PC-3 (cell line): Measurements from ENCODE around the gene ETV6. TPM values are rescaled to one million over a fixed set of nuclear protein-coding genes. Genes with fewer than 3 reads are reported as not detected.

Experiments
- ATAC-seq: fragments of 200-7000 bp; cut with Tn5 transposase; 2 replicates; pipeline ENCODE4 v1.9.1; 2020; ENCODE audit warnings: mild to moderate bottlenecking, moderate library complexity
- BruUV-seq: library from RNA; stranded (reverse); fragments of 400-500 nt; replicated peaks from 2 replicates; lab custom pipeline; 2021; lab: Mats Ljungman, UMichigan
- CTCF ChIA-PET: fragments of 300-600 bp; sonication (Branson Sonifier 250); formaldehyde crosslinking; loops from one replicate; lab custom pipeline; 2022; ENCODE audit warnings: antibody characterized with exemption; lab: Charles Lee
- POLR2A ChIA-PET: fragments of 300-600 bp; sonication (Branson Sonifier 250); formaldehyde crosslinking; loops from one replicate; lab custom pipeline; 2022; ENCODE audit warnings: antibody characterized with exemption; ENCODE audit not compliant: unreplicated experiment; lab: Charles Lee
- DNase-seq: peaks from one replicate; pipeline ENCODE4 v3.0.0-alpha.2; 2015
- H2AFZ ChIP-seq: fragments of 300-600 bp; sonication (generic); 2 replicates; pipeline ENCODE4 v1.6.0; 2016; ENCODE audit warnings: antibody characterized with exemption, low read length
- H3F3A ChIP-seq: fragments of 300-600 bp; sonication (generic); one replicate; pipeline ENCODE4 v1.6.0; 2017; ENCODE audit warnings: antibody characterized with exemption, low read length, control low read depth, mild to moderate bottlenecking; ENCODE audit not compliant: unreplicated experiment
- H3K27ac ChIP-seq: fragments of 300-600 bp; sonication (generic); 2 replicates; pipeline ENCODE4 v1.5.1; 2016; ENCODE audit warnings: mild to moderate bottlenecking, low read length
- H3K27me3 ChIP-seq: fragments of 300-600 bp; sonication (generic); 2 replicates; pipeline ENCODE4 v1.6.1; 2016; ENCODE audit warnings: low read length, mixed read lengths
- H3K36me3 ChIP-seq: fragments of 300-600 bp; sonication (generic); 2 replicates; pipeline ENCODE4 v1.6.1; 2016; ENCODE audit warnings: low read depth, mixed run types, low read length, mixed read lengths
- H3K4me1 ChIP-seq: fragments of 300-600 bp; sonication (generic); 2 replicates; pipeline ENCODE4 v1.5.1; 2016; ENCODE audit warnings: low read length; ENCODE audit not compliant: insufficient read depth
- H3K4me2 ChIP-seq: fragments of 300-600 bp; sonication (generic); 2 replicates; pipeline ENCODE4 v1.6.0; 2016; ENCODE audit warnings: low read length
- H3K4me3 ChIP-seq: fragments of 300-600 bp; sonication (generic); 2 replicates; pipeline ENCODE4 v1.5.1; 2016; ENCODE audit warnings: mild to moderate bottlenecking, low read length, mixed read lengths
- H3K79me2 ChIP-seq: fragments of 300-600 bp; sonication (generic); 2 replicates; pipeline ENCODE4 v1.6.1; 2017; ENCODE audit warnings: low read length, mixed read lengths
- H3K9ac ChIP-seq: fragments of 300-600 bp; sonication (generic); 2 replicates; pipeline ENCODE4 v1.6.0; 2016; ENCODE audit warnings: mild to moderate bottlenecking, low read length
- H3K9me2 ChIP-seq: fragments of 300-600 bp; sonication (generic); replicated peaks from 2 replicates; pipeline ENCODE4 v1.6.1; 2016; ENCODE audit warnings: mixed run types, low read length, mixed read lengths
- H3K9me3 ChIP-seq: fragments of 300-600 bp; sonication (generic); 2 replicates; pipeline ENCODE4 v1.6.1; 2016; ENCODE audit warnings: low read length, mixed read lengths
- H4K20me1 ChIP-seq: fragments of 300-600 bp; sonication (generic); 2 replicates; pipeline ENCODE4 v1.6.1; 2016; ENCODE audit warnings: low read length, mixed read lengths
- EZH2 ChIP-seq: fragments of 300-600 bp; sonication (generic); IDR thresholded peaks from one replicate; pipeline ENCODE4 v1.6.1; 2017; ENCODE audit warnings: antibody characterized with exemption, mild to moderate bottlenecking, low read length; ENCODE audit not compliant: unreplicated experiment
- EZH2phosphoT487 ChIP-seq: fragments of 300-600 bp; sonication (generic); IDR thresholded peaks from 2 replicates; pipeline ENCODE4 v1.6.1; 2018; ENCODE audit warnings: mild to moderate bottlenecking, antibody characterized with exemption, low read length, borderline replicate concordance
- intact Hi-C: fragments of 100-400 bp; cut with micrococcal nuclease; formaldehyde crosslinking; loops from 2 replicates; pipeline ENCODE4 v1.9.0; 2023
- total RNA-seq: library from RNA; depleted of rRNA; stranded (reverse); fragments of >200 nt; gene quantifications from 2 replicates; pipeline ENCODE4 v1.2.3, GENCODE V29; 2014
- TF ChIP-seq, protein P1 (sequence below): fragments of 300-600 bp; sonication (generic); conservative IDR thresholded peaks from 2 replicates; pipeline ENCODE4 v1.5.1; 2017; ENCODE audit warnings: antibody characterized with exemption, low read depth, mild to moderate bottlenecking, low read length

Gene ETV6
- total RNA-seq, 1 experiment from 2014 or later = 5.0 TPM

DNA sequence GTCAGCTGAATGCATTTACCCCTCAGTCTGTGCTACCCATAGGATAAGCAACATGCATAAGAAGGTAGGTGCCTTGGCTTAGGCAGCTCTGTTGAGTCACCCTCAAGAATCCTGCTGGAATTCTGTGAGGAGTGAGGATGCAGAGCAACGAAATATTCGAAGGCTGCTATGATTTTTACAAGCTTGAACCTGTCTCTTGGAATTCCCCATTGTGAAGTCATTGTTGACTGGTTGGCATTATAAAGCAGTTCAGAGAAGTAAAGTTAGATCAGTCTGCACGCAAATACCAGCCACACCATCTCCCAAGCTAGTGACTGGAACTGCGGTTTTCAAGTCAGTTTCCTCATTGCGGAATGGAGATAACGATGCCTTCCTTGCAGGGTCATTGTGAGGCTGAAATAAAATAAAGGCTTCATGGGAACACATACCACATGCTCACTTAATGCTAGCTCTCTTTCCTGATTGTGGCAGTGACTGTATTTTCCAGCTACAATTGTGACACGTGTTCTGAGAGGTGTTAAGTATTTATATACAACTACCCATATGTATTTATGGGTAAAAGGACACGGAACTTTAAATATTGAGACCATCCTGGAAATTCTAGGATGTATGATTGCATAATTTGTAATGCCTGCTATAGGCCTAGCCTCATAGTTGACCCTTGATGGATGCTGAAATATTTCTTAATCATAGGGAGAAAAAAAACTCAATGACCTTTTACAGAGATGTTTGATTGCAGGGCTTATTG is 96.7 kb downstream of the ETV6 start:
- BruUV-seq = no TSS peak
- peaks cover 28% of the 10 kb centered on the region for H3K4me1 ChIP-seq
- H3K9me3 ChIP-seq = no peaks in the 10 kb centered on the region
- ATAC-seq = peak; percentile 81
- no peaks in the 10 kb centered on the region for H3K27me3 ChIP-seq
- intact Hi-C loops = no loop called here
- ChIA-PET POLR2A (no interaction called here), CTCF (no interaction called here)
- H2AFZ ChIP-seq = no peak overlapping the region
- H4K20me1 ChIP-seq = no peaks in the 10 kb centered on the region
- no peaks in the 10 kb centered on the region for H3K79me2 ChIP-seq
- no peak overlapping the region for H3K4me3 ChIP-seq
- H3K9me2 ChIP-seq = no peaks in the 10 kb centered on the region
- H3K9ac ChIP-seq = peak overlapping the region; percentile 13; the same call in 1 of the 2 replicates
- no peaks in the 10 kb centered on the region for H3F3A ChIP-seq
- peak; percentile 72 for DNase-seq
- no peak for TF ChIP-seq EZH2phosphoT487
- TF ChIP-seq, protein P1, sequence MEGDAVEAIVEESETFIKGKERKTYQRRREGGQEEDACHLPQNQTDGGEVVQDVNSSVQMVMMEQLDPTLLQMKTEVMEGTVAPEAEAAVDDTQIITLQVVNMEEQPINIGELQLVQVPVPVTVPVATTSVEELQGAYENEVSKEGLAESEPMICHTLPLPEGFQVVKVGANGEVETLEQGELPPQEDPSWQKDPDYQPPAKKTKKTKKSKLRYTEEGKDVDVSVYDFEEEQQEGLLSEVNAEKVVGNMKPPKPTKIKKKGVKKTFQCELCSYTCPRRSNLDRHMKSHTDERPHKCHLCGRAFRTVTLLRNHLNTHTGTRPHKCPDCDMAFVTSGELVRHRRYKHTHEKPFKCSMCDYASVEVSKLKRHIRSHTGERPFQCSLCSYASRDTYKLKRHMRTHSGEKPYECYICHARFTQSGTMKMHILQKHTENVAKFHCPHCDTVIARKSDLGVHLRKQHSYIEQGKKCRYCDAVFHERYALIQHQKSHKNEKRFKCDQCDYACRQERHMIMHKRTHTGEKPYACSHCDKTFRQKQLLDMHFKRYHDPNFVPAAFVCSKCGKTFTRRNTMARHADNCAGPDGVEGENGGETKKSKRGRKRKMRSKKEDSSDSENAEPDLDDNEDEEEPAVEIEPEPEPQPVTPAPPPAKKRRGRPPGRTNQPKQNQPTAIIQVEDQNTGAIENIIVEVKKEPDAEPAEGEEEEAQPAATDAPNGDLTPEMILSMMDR = no peak
- no peak for TF ChIP-seq EZH2
- H3K27ac ChIP-seq = peak overlapping the region; percentile 84
- no peak overlapping the region for H3K4me2 ChIP-seq
- H3K36me3 ChIP-seq = no peaks in the 10 kb centered on the region

DNA sequence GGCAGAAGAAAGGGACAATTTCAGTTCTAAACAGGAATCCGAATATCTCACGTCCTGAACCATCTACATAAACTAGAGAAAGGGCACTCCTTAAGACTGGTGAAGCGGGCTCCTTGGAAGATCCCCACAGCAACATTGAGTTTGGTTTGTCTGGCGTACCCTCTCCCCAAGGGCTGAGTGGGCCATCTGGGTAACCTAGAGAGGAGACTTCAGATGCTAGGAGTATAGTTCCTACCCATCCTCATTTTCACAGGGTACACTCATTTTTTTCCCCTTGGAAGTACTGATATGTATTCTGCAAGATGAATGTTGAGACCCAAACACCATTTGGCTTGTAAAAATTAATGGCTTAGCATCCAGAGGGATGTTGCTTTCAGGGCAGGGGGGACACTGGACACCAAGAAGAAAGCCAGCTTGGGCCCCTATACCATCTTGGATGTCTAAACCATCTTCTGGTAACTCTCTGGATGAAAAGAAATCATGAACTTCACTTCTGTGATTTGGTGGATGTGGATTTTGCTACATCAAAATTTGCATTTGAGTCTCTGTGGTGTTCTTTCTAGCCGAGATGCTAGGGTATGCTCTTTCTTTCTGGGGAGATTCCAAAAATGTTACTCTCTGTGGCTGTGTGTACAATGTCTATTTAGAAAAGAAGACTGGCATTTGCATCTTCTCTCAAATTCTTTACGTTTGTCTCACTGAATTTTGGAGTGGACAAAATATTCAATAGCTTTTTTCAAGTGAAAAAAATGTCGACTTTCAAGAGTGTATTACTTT is 97.7 kb downstream of the ETV6 start:
- no peaks in the 10 kb centered on the region for H3K36me3 ChIP-seq
- no peaks in the 10 kb centered on the region for H3K9me2 ChIP-seq
- no TSS peak for BruUV-seq
- H3K79me2 ChIP-seq = no peaks in the 10 kb centered on the region
- no peaks in the 10 kb centered on the region for H4K20me1 ChIP-seq
- H3K9ac ChIP-seq = peak overlapping the region; percentile 13; the same call in 1 of the 2 replicates
- TF ChIP-seq EZH2phosphoT487 (no peak), EZH2 (no peak)
- TF ChIP-seq, protein P1 = no peak
- ChIA-PET POLR2A (interaction anchor here (0.7 kb wide), 1 partner anchor 58 kb away, joined by 4 read pairs; no protein-coding TSS in a partner anchor), CTCF (interaction anchor here (0.7 kb wide), 1 partner anchor 67 kb away, joined by 3 read pairs; no protein-coding TSS in a partner anchor)
- H3K9me3 ChIP-seq = no peaks in the 10 kb centered on the region
- H2AFZ ChIP-seq = no peak overlapping the region
- no peaks in the 10 kb centered on the region for H3F3A ChIP-seq
- H3K27ac ChIP-seq = peak overlapping the region; percentile 84
- intact Hi-C loops = no loop called here
- H3K4me2 ChIP-seq = no peak overlapping the region
- peaks cover 21% of the 10 kb centered on the region for H3K4me1 ChIP-seq
- no peak for DNase-seq
- no peak for ATAC-seq
- H3K27me3 ChIP-seq = no peaks in the 10 kb centered on the region
- no peak overlapping the region for H3K4me3 ChIP-seq
